Pons (tissue), 1 donor: ENCODE data around the gene SLC7A8.

Experiments used
- DNase-seq: peaks from one replicate; pipeline ENCODE4 v3.0.0-alpha.2; 2016; ENCODE audit warnings: low spot score

The SLC7A8 gene

DNA sequence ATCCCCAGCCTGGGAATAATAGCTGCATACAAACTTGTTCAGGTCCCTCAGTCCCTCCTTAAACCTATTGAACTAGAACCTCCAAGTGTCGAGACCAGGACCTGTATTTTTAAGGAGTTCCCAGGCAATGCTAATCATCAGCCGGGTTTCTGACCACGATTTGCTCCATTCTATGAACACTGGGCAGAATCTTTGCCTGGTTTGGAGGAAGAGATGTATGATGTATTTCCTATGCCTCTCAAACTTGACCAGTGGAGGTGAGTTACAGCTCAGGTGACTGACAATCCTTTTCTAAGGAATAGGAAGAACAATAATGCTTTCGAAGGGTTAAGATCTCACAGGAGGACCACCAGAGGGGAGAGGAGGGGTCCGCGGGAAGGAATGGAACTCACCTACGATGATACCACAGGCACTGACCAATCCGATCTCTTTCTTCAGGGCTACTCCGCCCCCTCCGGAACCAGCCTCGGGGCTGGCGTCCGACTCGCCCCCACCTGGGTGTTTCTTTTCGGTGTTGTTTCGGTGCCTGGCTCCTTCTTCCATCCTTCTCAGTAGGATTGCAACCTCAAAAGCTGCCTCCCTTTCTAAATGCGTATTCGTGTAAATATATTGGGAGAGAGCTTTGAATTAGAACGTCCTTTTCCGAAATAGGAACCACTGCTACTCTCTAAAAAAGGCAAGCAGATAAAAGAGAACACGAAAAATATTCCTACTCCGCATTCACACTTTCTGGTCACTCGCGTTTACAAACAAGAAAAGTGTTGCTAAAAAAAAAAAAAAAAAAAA lies 895 bp downstream of the SLC7A8 start:
- peak; percentile 46 for DNase-seq

DNA sequence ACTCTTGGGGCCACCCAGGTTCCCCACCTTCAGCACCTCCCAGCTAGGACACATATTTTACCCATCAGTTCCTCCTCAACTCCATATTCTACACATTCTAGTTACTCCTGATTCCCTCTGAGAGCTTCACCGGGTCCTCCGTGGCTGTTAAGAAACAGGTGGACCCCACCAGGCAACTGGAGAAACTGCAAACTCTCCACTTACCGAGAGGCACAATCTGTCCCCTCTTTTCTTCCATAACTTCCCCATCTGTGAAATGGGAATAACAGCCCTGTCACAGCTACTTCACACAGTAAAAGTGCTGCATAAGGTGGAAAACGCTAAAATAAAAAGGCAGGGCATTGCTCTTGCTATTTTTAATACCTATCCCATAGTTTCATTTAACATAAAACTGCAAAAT lies 1.5 kb downstream of the SLC7A8 start:
- no peak for DNase-seq

DNA sequence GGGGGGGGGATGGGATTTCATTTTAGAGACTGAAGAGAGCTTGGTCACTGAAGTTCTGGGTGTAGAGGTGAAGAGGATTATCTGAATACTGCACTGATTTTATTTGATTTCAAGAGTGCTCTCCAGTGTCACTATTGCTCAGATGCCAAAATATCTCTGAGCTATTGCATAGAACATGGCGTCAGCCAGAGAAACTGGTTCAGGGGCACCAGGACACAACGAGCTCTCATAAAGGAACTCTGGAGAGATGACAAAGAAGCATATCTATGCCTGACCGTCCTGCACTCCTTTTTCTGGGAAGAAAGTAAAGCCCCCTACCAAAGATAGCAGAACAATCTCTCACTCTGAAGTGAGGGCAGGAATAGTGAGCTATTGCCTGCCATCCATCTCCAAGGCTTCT lies 2.0 kb downstream of the SLC7A8 start:
- DNase-seq: no peak

DNA sequence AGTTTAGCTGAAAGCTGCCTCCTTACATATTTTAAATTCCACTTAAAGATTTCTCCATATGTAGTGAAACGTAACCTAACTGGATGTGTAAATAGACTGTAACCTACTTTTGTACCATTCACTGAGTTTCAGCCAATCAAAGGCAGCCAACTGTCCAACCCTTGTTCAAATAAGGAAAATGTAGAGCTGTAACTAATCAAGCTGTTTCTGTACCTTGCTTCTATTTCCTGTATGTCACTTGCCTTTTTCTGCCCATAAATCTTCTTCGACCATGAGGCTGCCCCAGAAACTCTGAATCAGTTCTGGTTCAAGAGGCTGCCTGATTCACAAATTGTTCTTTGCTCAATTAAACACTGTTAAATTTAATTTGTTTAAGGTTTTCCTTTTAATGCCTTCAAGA lies 6.3 kb downstream of the SLC7A8 start:
- no peak for DNase-seq

DNA sequence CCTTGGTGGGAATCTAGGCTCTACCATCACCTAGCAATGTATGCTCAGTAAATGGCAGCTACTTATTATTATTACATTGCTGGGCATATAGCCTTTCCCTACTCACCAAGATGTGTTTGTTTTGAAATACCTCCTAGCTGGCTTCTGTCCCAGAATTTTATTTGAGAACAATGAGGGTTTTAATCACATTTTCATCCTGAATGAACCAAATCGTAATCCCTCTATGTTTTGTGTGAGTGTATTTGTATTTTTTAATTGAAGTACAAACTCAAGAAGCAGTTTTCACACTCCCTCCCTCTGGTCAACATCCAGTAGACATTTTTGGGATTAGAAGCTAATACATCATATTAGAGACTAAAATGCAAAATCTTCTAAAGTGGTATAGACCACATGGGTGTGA lies 7.6 kb downstream of the SLC7A8 start:
- no peak for DNase-seq

DNA sequence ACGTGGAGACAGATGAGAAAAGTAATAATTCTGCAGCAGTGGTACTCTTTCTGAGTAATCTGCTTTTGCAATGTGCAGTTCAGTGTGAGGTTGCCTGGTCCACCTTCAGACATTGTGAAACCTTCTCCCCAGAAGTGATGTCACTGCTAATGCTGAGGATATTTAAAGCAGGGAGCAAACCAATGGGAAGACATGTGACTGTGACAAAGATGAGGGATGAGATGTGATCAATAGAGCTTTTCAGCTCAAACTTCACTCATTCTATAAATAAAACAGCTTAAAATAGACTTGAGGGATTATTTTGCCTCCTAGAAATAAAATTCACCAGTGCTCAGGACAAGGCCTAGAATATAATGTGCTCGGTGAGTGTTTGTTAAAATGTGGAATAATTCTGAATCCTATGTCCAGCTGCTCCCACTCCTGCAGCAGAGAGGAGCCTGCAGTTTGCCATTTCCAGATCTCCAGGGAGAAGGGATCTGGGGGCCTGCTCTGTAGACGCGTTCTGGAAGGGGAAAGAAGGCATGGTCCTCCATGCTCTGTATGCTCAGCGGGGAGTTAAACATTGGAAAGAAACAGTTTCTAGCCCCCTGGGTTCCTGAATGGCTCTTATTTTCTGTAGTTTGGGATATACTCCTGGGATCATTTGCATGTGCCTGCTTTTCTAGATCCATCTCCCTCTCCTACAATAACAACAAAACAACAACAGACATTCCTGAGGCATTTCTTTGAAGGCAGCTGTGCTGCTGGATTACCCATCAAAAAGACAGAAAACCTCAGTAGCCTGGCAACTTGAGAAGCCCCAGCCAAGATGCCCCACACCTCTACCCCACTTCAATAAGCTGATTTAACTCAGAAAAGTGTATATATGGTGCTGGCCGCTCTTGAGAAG lies 8.9 kb downstream of the SLC7A8 start:
- peak; percentile 66 for DNase-seq

DNA sequence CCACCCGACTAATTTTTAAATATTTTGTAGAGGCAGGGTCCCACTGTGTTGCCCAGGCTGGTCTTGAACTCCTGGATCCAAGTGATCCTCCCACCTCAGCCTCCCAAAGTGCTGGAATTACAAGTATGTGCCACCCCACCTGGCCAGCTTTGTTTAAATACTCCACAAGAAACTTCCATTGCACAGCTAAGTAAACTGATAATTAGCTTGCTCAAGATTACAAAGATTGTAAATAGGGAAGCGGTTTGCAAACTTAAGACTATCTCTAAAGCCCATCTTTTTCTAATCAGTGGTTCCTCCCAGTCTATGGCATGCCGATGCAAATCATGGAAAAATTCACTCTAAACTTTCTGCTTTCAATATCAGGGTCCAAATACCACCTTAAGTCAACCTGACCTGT lies 9.7 kb downstream of the SLC7A8 start:
- DNase-seq: no peak

DNA sequence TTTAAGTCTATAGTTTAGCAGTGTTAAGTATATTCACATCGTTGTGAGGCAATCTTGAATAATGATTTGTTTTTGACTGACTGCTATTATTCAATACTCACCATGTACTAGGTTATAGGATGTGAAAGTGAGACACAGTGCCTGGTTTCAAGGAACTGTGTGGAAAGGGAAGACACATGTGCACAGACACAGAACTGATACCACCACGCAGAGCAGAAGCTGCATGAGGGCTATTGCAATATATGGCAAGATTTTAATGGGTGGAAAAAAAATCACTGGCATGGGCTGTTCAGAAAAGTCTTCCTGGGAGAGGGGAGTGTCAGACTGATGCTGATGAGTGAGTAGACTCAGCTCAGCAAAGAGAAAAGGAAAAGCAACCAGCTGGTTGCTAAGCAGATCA lies 10.4 kb downstream of the SLC7A8 start:
- peak; percentile 39 for DNase-seq

DNA sequence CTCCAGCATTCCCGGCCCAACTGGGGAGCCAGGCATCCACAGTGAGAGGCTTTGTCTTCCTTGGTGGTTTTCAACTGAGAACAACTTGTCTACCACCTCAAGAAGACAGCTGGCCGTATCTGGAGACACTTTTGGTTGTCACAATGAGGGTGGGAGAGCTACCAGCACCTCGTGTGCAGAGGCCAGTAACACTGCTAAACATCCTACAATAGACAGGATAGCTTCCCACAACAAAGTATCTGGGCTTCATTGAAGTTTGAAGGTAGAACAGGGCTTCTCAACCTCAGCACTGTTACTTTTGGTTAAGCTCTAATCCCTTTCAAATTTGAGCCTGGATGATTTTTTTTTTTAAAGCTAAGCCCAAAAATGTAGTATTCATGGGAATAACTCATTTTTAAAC lies 10.9 kb downstream of the SLC7A8 start:
- DNase-seq: no peak

DNA sequence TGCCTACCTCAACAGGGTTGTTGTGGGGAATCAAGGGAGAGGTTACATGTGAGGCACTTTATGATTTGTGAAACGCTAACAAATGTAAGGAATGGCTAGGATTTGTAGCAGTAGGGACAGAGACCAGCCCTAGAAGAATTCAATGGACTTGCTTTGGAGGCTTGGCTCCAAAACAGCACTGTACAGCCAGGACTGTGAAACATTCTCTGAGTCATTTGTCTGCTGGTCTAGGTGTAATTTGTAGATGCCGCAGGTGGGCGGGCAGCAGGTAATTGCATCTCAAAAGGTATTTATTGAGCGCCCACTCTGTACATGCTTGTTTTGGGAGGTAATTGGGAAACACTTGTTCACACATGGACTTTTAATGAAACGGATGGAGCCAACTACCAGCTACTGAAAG lies 11.4 kb downstream of the SLC7A8 start:
- no peak for DNase-seq

DNA sequence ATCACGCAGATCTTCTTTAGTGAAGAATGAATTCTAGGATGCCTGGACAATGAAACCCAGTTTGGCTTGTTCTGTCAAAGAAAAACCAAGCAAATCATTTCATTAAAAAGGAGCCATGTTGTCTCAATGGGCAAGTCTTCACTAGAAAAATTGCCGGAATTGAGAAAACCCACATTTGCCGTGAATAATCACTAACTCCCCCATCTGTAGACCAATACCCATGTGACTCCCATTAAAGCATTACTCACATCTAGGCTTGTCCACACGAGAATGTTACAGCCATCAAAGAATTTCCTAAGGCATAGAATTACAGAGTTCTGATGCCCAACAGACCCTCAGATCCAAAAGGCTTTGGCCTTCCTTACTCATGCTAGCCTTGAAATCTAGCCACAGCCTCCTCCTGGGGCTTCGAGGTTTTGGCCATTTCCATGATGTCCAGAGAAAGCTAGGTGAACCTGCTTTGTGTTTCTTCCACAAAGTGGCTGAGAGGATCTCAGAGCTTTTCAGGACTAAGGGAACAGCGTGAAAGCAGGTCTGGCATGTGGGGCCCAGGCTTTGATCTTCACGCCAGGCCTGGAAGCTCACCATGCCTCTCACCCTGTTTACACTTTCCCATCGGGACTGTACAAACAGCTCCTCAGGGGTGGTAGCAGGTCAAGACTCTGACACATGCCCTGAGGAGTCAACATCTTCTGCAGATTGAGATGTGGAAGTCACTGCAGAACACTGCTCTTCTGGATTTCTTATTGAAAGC lies 12.1 kb downstream of the SLC7A8 start:
- DNase-seq: no peak

DNA sequence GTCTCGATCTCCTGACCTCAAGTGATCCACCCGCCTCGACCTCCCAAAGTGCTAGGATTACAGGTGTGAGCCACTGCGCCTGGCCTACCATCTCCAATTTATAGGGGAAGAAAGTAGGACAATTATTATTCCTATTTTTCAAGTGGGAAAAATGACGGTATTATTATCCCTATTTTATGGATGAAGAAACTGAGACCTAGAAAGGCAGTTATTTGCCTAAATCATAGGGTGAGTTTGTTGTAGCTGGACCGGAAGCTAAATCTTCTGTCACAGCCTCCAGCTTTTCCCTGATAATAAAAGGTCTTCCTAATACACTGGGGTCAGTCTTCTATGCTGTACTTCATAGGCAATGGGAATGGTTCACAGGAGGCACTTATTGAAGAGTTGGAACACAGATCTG lies 13.8 kb downstream of the SLC7A8 start:
- DNase-seq: no peak

DNA sequence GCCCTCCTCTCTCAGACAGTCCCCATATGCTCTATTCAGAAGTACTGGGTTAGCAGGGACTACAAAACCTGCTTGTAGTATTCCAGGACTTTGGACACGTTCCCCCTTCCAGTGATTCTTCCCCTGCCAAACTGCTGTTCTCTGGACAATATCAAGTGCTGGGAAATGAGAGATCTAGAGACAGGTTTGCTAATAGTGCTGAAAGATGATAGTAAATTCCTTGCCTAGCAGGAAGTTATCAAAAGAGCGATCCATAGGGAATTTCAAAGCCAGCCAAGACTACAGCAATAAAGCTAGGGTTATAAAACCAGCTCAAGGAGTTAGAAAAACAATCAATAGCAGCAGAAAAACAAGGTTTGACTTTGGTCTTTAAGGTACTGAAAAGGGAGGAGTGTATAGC lies 15.2 kb downstream of the SLC7A8 start:
- DNase-seq: no peak

DNA sequence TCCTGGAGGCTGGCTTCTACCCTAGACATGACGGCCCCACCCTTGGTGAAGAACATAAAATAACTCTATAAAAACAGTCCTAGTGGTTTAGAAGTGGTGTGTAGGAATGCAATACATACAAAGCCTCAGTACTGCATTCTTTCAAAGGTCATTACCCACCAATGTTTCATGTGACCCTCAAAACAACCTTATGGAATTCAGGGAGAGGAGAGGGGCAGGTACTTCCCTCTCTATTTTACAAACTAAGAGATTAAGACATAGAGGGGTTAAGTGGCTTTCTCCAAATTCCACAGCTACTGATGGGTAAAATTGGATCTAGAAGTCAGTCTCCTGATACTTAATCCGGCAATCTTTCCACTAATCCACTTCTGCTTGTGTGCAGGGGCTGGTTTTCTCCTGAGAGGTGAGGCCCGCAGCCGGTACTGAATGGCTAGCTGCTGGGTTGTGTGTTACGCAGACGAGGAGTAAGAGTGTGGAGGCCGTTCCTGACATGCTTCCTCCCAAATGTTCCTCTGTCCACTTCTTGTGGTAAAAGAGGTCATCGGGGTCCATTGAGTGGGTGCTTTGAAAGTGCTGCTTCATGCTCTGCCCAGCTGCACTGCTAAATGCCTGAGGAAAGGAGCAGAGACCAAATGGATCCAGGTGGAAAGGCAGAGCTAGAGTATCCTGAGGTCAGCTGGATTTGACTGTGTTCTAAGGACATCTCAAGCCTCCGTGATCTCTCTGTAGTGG lies 16.2 kb downstream of the SLC7A8 start:
- DNase-seq: no peak

DNA sequence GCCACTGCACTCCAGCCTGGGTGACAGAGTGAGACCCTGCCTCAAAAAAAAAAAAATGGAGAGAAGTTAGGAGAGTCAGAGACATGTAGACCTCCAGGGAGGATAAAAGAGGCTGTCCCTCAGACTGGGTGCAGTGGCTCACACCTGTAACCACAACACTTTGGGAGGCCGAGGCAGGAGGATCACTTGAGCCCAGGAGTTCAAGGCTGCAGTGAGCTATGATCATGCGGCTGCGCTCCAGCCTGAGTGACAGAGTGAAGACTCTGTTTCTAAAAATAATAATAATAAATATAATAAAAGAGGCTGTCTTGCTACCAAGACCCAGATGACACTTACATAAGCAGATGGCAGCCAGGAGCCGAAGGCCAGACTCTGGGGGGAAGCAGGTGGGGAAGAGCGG lies 18.5 kb downstream of the SLC7A8 start:
- no peak for DNase-seq

DNA sequence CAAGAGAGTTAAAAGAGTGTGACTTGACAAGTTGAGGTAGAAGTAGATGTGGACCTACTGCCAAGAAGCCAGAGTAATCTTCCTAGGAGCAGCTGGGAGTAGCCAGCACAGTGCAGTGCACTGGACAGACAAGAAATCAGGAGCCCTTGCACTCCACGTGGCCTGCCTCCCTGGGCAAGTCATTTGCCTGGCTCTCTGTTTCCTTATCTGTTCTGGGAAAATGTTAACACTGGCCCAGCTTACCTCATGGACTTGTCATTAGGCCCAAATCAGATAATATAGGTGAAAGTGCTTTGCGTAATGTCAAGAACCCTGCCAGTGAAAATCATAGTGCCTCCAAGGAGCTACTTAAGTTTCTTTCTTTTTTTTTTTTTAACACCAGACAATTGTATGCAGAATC lies 19.2 kb downstream of the SLC7A8 start:
- no peak for DNase-seq

DNA sequence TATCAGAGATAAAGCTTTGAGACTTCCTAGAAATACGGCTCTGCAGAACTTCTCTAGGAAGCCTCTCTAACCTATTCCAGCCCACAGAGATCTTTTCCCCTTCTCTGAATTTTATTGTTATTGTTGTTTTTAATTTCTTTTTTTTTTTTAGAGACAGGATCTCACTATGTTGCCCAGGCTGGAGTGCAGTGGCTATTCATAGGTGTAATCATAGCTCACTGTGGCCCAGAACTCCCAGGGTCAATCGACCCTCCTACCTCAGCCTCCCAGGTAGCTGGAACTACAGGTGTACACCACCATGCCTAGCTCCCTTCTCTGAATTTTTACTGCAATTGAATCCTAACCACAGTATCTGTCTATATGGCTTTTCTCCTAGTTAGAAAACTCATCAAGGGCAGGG lies 19.6 kb downstream of the SLC7A8 start:
- DNase-seq: no peak

DNA sequence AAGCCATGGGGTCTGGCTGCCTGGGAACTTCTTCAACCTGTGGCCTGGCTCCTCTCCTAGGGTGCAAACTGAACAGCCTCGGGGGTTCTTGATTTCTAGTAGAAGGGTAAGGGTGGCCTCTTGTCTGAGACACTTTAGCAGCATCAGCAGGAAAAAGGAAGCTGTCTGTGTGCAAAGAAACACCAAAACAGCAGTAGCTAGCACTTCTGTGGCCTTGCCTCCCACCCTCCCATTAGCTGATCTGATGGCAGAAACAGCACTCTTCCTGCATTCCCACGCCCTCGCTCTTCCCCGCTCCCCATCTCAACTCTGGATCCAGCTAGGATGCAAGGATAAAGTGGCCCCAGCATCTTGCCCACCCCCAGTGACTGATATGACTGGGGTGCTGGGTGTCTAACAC lies 20.7 kb downstream of the SLC7A8 start:
- no peak for DNase-seq

DNA sequence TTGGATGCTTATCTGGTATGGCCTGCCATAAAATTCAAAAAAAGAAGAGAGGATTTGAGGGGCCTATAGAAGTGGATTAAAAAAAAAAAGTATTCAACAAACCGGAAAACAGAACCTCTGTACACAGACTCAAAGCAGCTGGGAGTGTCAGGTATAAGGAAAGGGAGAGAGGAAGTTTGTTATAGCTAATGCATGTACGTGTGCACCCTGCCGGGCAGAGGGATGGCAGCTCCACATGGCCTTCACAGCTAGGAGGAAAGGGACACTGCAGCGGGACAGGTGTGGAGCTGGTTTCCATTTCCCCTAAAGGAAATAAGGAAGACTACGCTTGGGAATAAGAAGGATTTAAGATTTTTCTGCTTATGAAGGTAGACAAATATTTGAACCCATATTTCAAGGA lies 21.5 kb downstream of the SLC7A8 start:
- no peak for DNase-seq

DNA sequence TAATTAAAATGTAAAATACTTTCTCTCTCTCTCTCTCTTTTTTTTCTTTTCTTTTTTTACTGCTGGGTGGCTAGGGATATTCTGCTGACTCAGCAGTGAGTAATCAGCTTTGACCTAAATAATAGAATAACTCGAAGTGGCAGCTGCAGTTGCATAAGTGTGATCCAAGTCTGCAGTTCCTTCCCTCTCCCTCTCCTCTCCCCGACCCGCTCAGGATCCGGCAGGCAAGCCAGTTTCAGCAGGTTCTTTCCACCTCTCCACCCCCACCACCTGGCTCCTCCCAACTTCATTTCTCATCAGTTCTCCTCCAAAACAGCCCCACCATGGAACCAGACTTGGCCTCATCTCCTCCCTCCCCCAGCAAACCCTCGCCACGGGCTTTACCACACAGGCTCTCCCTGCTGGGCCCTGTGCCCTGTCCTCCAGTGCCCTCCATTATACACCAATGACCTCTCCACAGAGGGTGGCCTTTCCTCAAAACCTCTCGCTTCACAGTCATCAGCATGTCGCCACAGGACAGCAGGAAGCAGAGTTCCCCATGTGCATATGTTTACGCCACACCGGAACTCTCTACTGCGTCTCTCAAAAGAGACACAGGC lies 22.4 kb downstream of the SLC7A8 start:
- DNase-seq: no peak

DNA sequence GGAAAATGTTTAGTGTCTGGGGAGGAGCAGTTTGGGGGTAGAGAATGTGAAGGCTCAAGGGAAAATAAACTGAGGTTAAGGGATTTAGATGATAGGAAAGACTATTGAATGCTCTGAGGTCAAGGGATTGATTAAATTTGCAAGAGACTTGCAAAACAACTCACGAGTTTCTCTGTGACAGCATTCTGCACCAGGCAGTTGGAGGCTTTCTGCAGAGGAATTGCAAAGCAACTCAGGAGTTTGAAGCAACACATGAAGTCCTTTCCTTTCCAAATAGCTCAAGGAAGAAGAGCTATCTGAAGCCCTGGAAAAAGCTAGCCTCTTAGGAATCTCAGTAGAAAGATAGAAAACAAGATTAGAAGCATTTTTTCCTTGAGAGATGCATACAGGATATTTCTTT lies 23.9 kb downstream of the SLC7A8 start:
- no peak for DNase-seq

DNA sequence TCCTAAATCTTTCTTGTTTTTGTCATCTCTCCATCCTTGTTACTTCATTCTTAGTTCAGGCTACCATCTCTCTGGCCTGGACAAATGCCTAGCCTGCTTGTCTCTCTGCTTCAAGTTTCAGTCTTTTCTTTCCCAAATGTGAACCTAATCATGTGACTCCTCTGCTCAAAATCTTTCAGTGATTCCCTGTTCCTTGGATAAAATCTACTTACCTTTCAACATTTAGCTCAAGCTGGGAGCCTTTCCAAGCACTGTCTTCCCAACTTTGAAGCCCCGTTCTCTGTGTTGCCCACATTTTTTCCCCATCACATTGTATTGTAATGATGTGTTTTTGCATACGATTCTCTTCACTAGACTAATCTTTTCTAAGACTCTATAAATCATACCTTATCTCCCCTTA lies 24.7 kb downstream of the SLC7A8 start:
- DNase-seq: no peak
